Lung (tissue), 12 donors: ENCODE results near the gene HCFC1. TPM values are rescaled to one million over a fixed set of nuclear protein-coding genes. Genes with fewer than 3 reads are reported as not detected.

ENCODE experiments used
- ATAC-seq: fragments of 200-7000 bp; cut with Tn5 transposase; one replicate; pipeline ENCODE4 v1.9.1; 2020; ENCODE audit warnings: moderate number of reproducible peaks; ENCODE audit not compliant: insufficient read depth, low FRiP score
- DNase-seq, 3 donors: peaks; one replicate each; pipeline ENCODE4 v3.0.0-alpha.2; 2013 to 2017
- H3K27ac ChIP-seq, 2 donors: one replicate each; pipeline ENCODE4 v1.5.1; 2013; ENCODE audit warnings: mild to moderate bottlenecking in 2 of 2, moderate library complexity in 2 of 2, control low read depth in 1 of 2, inconsistent platforms in 1 of 2, low read depth in 1 of 2, low read length in 1 of 2
- H3K27me3 ChIP-seq, 3 donors: one replicate each; pipeline ENCODE4 v1.5.1; 2013; ENCODE audit warnings: low read length in 2 of 3; ENCODE audit not compliant: control insufficient read depth in 3 of 3, insufficient read depth in 3 of 3
- H3K36me3 ChIP-seq, 4 donors: one replicate each; pipeline ENCODE4 v1.5.1; 2013; ENCODE audit warnings: low read length in 4 of 4, mild to moderate bottlenecking in 1 of 4, moderate library complexity in 1 of 4; ENCODE audit not compliant: control insufficient read depth in 4 of 4, insufficient read depth in 4 of 4
- H3K4me1 ChIP-seq, 5 donors: one replicate each; pipeline ENCODE4 v1.5.1; 2013; ENCODE audit warnings: low read length in 5 of 5, mild to moderate bottlenecking in 2 of 5, moderate library complexity in 1 of 5; ENCODE audit not compliant: control insufficient read depth in 5 of 5, insufficient read depth in 5 of 5
- H3K4me3 ChIP-seq: one replicate; pipeline ENCODE4 v1.5.1; 2013; ENCODE audit warnings: mild to moderate bottlenecking, control low read depth, moderate library complexity
- H3K9ac ChIP-seq, 2 donors: one replicate each; pipeline ENCODE4 v1.5.1; 2013; ENCODE audit warnings: low read length in 2 of 2, control low read depth in 1 of 2; ENCODE audit not compliant: insufficient read depth in 1 of 2
- H3K9me3 ChIP-seq, 4 donors: one replicate each; pipeline ENCODE4 v1.5.1; 2013; ENCODE audit warnings: low read length in 3 of 4, mild to moderate bottlenecking in 1 of 4, moderate library complexity in 1 of 4; ENCODE audit not compliant: control insufficient read depth in 4 of 4, insufficient read depth in 3 of 4
- CTCF ChIP-seq: IDR thresholded peaks from 2 replicates; pipeline ENCODE4 v1.5.1; 2012; ENCODE audit warnings: mild to moderate bottlenecking; ENCODE audit errors: control extremely low read depth, extremely low read depth
- WGBS, 2 donors: extraction: QIAGEN DNeasy Blood & Tissue Kit; methylation state at CpG; one replicate each; pipeline ENCODE4 v1.1.7; 2013; 5-methylcytosine and 5-hydroxymethylcytosine counted together
- polyA plus RNA-seq, 2 donors: library from polyadenylated mRNA; stranded (reverse); fragments of 200-250 nt; gene quantifications; one replicate each; pipeline ENCODE4 v1.2.1, GENCODE V29; 2013
- total RNA-seq, 2 donors: library from RNA; depleted of rRNA in 1 of 2; stranded (reverse); fragments of >200 nt in 1 of 2; gene quantifications; one replicate each; pipeline ENCODE4 v1.2.1, GENCODE V29; 2014 to 2021
- donor health status: control.
- donor health status: control.
- donor health status: Bipolar disorder and iron deficiency.
- donor health status: healthy.
- donor health status: DM: yes; HTN: yes; CAD: no.

The HCFC1 gene
- total and polyA plus RNA-seq, 4 donors: 10.7 to 59.4 (median 24.1) TPM

- peaks cover 0 to 7% (median 0%) of the 10 kb centered on the region in 3 donors for H3K27me3 ChIP-seq
Observed at GRCh38 chrX:153907456-153907855, 64.2 kb downstream of the HCFC1 start.

GRCh38 chrX:153906126-153906917 lies 65.3 kb downstream of the HCFC1 start:
- ATAC-seq (no peak), DNase-seq (no peak)
- 70 to 77% methylated on average over 21 to 27 of the region's 27 CpGs for WGBS, 2 donors
- H3K27ac ChIP-seq: no peak overlapping the region
- H3K27me3 ChIP-seq: peaks cover 0 to 7% (median 3%) of the 10 kb centered on the region in 3 donors
- no peaks in the 10 kb centered on the region for H3K36me3 ChIP-seq
- no peak for TF ChIP-seq CTCF
- H3K9ac ChIP-seq: no peak overlapping the region
- H3K9me3 ChIP-seq: peaks cover 0 to 10% (median 0%) of the 10 kb centered on the region in 4 donors
- peaks cover 0 to 16% (median 0%) of the 10 kb centered on the region in 5 donors for H3K4me1 ChIP-seq
- no peak overlapping the region for H3K4me3 ChIP-seq

More at GRCh38 chrX:153907456-153907855, 64.2 kb downstream of the HCFC1 start:
- ATAC-seq: no peak
- no peak for TF ChIP-seq CTCF
- no peak overlapping the region for H3K4me3 ChIP-seq
- no peak overlapping the region for H3K27ac ChIP-seq
- WGBS, 2 donors: 61 to 80% methylated on average over 3 to 12 of the region's 12 CpGs
- H3K36me3 ChIP-seq: no peaks in the 10 kb centered on the region
- peaks cover 0 to 16% (median 0%) of the 10 kb centered on the region in 5 donors for H3K4me1 ChIP-seq
- DNase-seq: no peak
- H3K9me3 ChIP-seq: peaks cover 0 to 10% (median 0%) of the 10 kb centered on the region in 4 donors
- no peak overlapping the region for H3K9ac ChIP-seq

- TF ChIP-seq CTCF: no peak
- Histone ChIP-seq H3K4me3 (no peak overlapping the region), H3K27me3 (peaks cover 0 to 7% (median 5%) of the 10 kb centered on the region in 3 donors), H3K27ac (no peak overlapping the region), H3K9me3 (peaks cover 0 to 10% (median 0%) of the 10 kb centered on the region in 4 donors), H3K36me3 (no peaks in the 10 kb centered on the region), H3K9ac (no peak overlapping the region), H3K4me1 (peaks cover 0 to 16% (median 0%) of the 10 kb centered on the region in 5 donors)
- ATAC-seq (no peak), DNase-seq (no peak)
- WGBS, 2 donors: 86% methylated on average over 17 to 32 of the region's 32 CpGs
Observed at GRCh38 chrX:153905481-153906095, 66.0 kb downstream of the HCFC1 start.
